HG03342 (cell line): ENCODE data around the gene NXN.
"Not testable (repeated sequence)": the region's sequence is repeated elsewhere in the genome, so short reads cannot be mapped to it uniquely, and the experiment has no call there.

Experiments
- ATAC-seq: cut with Tn5 transposase; IDR thresholded peaks from one replicate; pipeline ENCODE4 v1.9.1; 2021; ENCODE audit warnings: mild to moderate bottlenecking, moderate library complexity; ENCODE audit not compliant: unreplicated experiment

Gene NXN

DNA sequence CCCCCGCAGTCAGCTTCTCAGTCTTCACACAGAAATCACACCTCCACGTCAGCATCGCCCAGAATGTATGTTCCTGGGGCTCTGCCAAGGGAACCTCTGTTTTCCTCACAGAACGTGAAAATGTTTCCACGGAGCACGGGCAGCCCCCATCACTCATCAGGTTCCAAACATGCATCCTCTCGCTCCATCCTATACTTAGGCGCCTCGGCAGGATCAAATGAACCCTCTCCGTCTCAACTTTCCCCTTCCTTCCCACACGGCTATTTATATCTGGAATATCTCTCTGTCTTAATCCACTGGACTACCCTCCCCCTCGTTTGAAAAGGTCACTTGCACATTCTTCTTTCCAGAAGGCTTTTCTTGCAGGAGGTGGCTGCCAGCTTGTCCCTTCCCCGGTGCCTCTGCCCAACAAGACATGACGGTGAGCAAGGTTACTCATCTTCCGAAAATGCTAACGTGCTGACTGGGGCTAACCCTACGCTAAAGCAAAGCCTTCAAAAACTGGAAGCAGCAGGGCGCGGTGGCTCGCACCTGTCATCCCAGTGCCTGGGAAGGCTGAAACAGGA, 21.6 kb downstream of the NXN start:
- ATAC-seq = no peak

DNA sequence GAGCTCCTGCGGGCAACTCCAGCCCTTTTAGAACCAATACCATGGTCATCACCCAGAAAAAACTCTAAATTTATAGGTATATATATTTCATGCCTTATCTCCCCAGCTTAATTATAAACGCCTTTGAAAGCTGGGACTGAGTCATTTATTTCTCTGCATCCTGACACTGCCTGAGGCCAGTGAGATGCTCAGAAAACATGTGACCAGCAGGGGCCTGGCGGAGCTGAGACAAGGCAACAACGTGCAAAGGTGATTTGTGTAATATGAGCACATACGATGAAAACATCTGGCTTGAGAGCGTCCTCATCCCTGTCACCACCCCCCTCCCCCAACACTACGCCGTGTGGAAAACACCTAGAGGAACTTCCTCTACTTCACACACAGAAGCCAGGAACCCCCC, 22.7 kb downstream of the NXN start:
- ATAC-seq = no peak

DNA sequence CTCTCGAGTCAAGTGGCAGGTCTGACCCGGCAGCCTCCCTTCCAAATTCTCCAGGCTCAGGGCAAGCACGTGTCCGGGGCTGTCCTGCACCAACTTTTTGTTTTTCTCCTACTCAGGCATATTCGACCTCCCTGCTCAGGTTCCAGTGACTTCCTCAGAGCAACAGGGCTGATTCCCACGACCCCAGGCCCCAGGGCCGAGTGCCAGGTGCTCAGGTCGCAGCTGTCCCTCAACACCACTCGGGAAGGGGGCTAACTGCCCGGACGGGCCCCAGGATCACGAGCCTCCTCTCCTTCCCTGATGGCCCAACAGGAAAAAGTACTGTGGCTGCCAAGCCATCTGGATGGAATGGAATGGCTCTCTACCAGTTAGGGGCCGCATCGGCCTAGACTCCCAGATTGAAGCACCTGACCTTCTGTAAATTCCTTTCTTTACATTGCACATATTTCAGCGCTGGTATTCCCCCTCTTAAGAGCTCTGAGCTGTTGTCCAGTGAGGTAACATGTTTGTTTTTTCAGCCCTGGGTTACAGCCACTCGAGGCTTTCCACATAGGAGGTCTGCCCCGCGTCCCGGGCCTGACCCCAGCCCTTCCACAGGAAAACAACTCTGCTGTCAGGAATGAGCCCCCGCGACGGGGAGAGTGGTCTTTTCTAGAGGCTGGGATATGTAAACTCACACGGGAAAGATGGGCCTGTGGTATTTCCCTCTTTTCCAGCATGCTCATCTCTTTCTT, 25.0 kb downstream of the NXN start:
- ATAC-seq = no peak

DNA sequence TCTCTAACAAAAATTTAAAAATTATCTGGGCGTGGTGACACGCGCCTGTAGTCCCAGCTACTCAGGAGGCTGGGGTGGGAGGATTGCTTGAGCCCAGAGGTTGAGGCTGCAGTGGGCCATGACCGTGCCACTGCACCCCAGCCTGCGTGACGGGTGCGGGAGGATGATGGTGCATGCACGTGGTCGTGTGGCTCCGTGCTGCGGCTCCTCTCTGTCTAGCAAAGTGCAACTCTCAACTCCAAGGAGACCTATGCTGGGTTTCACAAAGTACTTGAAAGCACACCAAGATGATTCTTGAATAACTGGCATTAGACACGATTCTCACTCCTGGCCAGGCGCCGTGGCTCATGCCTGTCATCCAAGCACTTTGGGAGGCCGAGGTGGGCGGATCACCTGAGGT, 25.8 kb downstream of the NXN start:
- no peak for ATAC-seq

DNA sequence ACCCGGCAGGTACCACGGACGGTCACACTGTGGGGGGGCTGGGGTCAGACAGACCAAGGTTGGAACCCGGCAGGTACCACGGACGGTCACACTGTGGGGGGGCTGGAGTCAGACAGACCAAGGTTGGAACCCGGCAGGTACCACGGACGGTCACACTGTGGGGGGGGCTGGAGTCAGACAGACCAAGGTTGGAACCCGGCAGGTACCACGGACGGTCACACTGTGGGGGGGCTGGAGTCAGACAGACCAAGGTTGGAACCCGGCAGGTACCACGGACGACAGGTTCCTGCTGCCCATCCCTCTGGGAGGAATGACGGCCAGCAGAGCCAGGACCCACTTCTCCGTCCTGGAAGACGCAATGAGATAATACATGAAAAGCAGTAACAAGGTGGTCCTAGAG, 27.0 kb downstream of the NXN start:
- not testable (repeated sequence) for ATAC-seq

DNA sequence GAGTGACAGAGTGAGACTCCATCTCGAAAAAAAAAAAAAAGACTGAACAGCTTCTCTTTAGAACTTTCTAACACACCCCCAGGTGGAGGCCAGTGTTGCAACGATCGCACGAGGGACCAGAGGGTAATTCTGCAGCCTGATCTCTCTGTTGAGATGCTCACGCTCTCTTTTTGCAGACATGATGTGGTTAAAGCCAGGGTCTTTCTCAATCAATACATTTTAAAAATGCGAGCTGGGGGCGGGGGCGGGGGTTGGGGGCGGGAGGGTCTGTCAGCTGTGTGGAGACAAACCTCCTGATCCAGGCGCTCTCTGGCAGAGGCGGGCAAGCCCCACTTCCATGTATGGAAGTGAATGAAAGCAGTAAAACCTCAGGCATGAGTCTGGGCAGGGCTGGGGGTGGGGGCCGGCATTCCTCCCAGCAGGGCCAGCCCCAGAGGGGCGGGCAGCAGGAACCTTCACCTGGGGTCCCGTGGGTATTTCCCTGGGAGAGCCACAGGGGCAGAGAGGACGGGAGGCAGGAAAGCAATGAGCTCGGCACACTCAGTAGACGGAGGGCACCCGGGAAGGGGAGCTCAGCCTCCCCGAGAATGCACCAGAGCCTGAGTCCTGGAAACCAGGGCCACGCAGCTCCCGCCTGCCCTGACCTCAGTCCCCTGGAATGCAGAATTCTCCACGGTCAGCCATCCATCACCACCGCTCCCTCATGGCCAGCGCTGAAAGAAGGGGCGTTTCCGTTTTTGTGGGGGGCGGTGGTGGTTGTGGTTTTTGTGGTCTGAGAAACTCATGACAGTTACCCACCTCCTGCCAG, 28.0 kb downstream of the NXN start:
- no peak for ATAC-seq

DNA sequence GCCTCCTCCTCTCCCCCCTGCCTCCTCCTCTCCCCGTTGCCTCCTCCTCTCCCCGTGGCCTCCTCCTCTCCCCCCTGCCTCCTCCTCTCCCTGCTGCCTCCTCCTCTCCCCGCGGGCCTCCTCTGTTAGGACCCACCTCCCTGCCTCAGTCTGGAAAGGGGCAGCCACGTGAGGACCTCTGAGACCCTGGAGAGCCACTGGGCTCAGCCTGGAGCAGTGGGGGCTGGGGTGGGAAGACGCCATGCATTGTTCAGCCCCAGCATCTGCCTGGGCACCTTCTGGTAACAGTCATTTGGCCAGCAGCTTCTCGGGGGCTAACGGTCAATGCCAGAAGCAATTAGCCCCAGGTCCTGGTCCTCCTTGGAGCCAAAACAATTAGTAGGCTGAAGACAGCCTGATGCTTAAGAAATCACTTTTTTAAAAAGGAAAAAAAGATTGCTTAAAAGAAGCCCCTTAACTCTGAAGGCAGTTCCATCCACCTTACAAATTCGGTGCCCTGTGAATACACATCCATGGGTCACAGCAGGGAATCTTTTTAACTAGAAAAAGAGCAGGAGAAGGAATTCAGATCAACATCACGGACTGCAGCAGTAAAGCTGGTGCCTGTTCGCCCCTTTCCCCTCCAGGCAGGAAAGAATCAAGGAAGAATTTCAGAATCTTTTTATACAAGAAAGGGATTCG, 29.8 kb downstream of the NXN start:
- no peak for ATAC-seq

DNA sequence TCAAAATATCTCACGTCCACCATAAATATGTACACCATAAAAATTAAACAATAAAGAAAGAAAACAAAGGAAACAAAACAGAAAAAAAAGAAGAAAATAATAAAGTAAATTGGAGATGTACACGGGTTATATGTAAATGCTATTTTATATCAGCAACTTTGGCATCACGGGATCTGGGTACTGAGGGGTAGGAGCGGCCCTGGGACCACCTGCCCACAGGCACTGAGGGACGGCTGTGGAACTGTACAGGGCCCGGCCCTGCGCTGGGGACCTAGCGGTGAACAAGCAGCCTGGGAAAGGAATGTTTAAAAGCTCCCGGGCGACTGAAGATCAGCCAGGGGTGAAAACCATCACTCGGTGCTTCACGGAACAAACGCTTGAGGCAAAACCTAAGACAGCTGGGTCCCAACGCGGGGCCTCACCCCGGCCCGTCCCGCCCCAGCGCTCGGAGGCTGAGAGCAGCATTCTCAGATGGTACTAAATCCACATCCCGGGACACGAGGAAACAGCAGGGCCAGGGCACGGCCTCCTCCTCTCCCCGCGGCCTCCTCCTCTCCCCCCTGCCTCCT, 31.2 kb downstream of the NXN start:
- ATAC-seq = no peak

DNA sequence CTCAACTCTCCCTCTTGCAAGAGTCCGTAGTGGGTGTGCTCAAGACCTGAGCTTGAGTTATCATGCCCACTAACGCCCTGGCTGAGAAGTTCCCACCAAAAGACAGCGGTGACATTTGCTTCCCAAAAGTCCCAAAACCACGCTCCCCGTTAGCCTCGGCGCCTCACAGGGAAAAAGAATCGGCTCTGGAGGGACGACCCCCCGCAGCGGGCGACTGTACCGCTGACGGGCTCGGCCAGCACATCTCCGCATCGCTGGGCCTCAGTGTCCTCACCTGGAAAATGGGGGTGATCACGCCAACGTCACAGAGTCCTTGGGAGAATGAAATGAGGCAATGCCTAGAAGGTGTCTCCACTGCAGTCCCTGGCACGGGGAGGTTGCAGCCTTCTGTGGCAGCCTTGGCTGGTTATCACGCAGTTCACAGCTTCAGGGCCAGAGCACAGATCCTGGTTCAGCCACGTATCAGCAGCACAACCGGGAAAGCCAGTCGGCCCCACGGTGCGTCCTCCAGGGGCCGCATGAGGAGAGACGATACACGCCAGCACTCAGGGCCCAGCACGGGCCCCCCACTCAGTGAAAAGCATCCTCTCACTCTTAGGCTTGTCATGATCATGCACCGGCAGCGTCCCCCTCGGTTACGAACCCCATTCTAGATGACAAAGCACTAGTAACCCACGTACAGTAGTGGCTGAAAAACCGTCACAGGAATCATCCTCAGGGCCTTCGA, 32.9 kb downstream of the NXN start:
- ATAC-seq = no peak

DNA sequence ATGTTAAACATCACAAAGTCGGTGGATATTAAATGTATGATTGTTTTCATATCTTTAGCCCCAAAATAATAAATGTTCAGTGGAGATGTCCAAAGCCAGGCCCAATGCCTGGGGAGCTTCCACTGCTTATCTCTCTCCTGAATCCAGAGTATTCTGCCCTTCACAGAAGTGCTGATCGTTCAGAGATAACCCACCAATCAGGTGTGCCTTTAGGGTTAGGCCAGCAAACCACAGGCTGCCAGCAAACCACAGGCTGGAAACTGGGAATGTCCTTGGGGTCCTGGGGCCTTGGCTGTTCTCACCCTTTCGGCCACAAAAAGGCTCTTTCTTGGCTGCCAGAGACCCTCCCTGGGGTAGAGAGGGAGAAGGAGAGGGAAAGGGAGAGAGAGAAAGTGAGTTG, 33.9 kb downstream of the NXN start:
- ATAC-seq = no peak

DNA sequence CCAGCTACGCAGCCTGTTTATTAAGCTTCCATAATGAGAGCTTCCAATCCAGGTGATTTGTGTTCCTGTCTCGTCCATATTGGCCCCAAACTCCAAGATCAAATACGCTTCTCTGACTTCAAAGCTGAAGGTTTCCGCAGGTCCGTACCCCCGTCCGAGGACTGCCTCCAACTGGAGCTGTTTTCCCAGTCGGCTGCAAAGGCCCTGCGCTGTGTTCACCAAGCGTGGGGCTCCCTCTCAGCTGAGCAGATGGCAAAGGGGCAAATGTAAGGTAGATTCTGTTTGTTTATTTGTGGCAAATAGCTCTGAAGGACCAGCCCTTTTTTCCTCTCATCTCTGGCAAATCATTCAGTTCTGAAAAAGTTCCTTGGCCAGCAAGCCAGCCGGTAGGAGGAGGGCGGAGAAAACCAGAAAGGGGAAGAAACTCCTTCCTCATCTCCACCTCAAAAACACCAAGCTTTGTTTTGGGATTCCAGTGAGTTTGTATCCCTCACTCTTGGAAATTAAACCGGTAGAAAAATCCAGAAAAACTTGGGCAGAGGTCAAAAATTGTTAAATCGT, 35.2 kb downstream of the NXN start:
- ATAC-seq = no peak

DNA sequence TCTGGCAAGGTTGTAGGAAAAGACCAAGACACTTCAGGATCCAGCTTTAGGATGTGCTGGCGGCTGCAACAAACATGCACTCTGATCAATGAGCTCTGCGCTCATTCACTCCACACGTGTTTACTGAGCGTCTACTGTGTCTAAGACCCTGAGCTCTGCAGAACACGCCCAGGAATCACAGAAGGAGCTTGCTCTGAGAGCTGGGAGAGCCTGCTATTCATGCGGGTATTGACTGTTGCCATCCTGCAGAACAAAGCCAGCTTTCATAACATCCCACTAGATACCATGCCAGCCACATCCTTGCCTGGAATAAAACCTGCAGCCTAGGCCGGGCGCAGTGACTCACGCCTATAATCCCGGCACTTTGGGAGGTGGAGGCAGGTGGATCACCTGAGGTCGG, 44.1 kb downstream of the NXN start:
- ATAC-seq = no peak

DNA sequence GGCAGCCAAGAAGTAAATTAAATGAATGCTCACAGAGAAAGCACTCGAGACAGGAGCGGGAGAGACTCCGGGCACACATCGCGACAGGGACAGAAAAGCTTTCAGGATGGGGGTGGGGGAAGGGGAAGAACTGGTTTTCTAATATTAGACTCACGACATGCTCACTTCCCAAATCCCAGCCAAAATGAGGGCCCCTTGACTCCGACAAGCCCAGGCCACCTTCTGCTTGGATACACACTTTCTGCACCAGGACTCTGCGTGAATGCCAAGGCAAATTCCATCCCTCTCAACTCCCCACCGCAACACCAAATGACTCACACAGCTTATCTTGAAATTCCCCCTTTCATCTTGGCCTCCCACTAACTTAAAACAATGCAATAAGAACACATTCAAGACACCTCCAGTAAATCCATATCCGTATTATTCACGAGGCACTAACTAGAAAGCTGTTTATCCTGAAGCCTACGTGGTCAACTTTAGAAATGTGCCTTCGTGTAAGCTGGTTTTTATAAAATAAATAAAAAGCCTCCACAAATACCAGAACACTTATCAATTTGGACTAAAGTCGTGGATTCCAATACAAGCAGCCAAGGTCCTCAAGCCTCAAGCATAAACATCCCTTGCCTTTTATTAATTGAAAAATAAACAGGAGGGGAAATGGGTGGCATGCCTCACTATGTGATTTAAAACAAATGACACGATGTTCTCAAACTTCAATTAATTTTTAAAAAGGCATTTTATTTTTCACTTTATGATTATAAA, 46.1 kb downstream of the NXN start:
- no peak for ATAC-seq

DNA sequence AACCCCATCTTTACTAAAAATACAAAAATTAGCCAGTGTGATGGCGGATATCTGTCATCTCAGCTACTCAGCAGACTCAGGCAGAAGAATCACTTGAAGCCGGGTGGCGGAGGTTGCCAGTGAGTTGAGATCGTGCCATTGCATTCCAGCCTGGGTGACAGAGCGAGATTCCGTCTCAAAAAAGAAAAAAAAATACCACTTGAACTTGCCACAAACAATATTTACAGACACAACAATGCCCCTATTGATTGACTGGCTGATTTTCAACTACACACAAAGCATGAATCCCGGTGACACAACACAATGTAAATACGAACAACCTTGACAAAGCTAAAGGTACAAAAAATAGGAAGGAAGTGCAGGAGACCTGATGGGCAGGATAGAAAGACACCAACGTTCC, 49.3 kb downstream of the NXN start:
- ATAC-seq = no peak

DNA sequence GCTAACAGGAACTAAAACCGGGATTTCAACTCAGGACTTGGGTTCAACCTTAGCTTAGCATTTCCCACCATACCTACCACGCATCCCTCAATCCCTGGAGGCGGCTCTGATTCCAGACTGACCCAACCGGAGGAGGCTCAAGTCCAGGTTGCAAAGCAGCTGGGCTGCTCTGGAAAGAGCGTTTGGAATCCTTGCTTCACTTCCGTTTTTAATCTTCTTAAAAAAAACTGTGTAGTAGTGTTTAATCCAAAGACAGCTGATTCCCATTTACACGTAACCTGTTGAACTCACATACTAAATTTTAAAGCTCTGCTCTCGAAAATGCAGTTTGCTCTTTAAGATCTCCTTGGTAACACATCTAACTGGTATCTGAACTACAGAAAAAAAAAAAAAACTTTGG, 50.0 kb downstream of the NXN start:
- ATAC-seq = no peak

DNA sequence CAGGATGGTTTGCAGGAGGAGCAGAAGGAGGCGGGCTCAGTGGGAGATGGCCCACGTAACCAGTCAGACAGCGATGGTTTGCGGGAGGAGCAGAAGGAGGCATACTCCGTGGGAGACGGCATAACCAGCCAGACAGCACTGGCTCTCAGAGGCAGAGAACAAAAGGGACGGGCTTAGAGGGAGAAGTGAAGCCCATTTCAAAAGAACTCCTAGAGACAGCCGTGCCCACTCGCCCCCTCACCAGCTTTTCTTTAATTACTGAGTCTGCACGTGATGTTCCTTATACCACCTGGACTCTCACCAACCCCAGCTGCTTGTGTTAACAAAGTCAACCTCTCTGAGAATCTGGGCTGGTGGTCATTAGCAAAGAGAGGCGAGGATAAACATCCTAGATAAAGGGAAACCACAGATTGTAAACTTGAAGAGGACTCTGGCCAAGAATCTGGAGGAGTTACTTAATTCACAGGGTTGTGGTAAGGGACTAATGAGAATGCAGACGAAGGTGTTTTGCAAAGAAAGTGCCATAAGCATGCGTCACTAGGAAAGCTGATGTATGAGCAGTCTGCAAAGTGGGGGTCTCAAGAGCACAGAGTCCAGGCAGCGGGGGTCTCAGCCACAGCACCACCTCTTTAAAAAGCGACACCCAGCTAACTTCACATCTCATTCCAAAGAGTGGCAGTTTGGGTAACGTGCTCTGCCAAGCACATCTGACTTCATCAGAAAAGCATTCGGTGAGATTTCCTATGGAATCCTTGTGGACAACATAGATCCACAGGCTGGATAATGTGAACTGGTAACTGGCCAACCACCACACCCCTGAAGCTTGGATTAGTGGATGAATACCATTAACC, 51.7 kb downstream of the NXN start:
- ATAC-seq = no peak

DNA sequence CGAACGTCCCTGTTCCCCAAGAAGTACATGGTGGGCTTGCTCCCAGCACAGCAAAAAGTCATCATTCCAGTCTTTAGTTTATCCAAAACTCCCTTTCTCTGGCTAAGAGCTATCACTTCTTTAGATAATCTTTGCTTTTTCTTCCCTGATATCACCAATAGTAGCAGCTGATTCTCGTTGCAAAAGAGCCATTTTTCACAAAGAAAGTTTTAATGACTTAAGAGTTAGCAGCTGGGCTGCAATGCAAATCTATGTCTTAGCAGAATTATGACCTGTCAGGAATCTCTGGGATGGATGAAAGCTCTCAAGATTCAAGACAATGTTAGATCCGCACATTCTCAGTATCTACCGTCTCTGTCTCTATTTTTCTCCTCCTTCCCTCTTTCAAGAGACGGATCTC, 53.8 kb downstream of the NXN start:
- no peak for ATAC-seq

DNA sequence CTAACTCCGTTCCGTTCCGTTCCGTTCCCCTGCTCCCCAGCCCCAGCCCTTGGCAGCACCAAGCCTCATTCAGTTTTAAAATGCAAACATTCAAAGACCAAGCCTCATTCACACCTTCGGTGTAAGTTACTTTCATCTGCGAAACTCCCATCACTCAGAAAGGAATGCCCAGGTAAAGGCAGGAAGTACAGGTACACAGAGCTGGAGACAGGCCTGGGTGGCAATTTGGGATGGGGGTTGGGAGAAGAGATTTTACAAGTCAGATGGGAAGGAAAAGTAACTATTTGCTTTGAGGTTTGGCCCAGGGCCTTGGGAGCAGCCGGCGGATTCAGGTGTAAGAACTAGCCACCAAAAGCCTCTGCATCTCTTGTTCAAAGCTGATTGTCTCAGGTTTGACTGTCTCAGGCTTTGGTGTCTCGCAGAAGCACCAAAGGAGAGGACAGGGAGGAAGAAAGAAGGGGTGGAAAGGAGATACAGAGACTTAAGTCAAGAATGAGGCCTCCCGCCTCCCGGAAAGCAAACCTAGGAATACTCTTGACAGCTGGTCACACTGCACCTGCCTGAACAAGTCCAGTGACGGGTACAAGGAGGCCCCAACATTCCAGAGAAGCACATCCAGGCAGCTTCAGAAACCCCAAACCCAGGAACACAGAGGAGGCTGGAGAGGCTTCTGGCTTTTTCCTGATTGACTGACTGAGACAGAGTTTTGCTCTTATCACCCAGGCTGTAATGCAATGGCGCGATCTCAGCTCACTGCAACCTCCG, 54.7 kb downstream of the NXN start:
- no peak for ATAC-seq
